CD4-positive, alpha-beta T cell treated with Interleukin-10 for 1 hour (primary cell): ENCODE measurements around the gene C15orf62.
A peak's percentile ranks its signal among the peaks of the same experiment; 100 is the strongest.

Experiments
- DNase-seq: peaks from one replicate; pipeline ENCODE4 v3.0.0-alpha.2; 2020

The C15orf62 gene

DNA sequence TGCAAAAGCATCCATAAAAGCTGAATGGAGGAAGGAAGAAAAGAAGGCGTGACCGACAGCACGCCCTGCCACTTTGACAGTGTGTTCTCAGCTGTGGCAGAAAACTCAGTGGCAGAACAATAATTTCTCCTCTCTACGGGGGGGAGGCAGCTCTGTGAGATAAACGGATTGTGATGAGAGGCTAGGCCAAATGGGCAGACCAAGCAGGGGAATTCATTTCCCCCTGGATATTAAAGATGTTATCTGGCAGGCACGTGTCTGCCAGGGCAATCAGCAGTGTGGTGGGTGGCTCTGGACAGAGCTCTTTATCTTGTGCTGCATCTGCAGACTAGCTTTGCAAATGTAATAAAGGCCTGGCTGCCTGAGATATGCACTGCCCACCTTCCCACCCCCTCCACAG, 12.8 kb upstream of the C15orf62 start:
- no peak for DNase-seq

DNA sequence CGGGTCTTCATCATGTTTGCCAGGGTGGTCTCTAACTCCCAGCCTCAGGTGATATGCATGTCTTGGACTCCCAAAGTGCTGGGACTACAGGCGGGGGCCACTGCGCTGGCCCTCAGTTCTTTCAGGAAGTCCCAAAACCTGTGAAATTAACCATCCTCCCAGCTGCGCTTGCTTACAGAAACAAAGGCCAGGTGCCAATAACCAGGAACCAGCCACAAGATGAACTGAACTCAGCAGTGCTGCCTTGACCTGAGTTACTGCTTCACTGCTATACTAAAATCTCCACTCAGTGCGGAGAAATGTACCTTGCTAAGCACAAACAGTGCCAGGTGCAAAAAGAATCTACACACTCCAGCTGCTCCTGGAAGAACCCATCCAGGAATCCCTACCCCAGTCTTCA, 9.8 kb upstream of the C15orf62 start:
- DNase-seq = no peak

DNA sequence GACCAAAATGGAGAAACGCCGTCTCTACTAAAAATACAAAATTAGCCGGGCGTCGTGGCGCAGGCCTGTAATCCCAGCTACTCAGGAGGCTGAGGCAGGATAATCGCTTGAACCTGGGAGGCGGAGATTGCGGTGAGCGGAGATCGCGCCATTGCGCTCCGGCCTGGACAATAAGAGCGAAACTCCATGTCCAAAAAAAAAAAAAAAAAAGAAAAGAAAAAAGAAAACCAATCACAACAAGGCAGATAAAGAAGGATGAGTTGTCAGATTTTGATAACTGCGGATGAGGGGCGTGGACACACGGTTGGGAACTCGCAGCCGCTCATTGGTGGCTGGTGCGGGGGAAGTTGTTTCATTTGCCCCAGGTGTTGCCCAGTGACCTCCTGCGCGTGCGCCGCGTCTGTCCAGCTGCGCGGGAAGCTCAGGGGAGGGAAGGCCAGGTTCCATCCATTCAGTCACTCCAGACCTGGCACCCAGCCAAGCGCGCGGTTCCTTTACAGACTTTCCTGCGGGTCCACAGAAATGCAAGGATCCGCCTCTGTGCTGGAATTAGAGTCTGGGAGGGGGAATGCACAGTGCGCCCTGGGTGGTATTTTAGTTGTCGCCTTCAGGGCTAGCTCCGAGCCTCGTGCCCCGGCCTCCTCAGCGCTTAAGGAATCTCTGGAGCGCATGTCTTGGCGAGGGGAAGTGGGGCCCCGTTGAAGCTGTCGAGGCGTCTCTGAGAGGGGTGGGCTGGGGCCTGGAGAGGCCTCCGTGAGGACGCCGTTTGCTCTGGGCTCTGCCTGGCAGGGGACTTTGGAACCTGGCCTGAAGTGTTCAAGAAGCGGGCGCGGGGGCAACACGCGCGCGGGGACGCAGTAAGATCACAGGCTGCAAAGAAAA, 6.6 kb upstream of the C15orf62 start:
- peak; percentile 40 for DNase-seq

DNA sequence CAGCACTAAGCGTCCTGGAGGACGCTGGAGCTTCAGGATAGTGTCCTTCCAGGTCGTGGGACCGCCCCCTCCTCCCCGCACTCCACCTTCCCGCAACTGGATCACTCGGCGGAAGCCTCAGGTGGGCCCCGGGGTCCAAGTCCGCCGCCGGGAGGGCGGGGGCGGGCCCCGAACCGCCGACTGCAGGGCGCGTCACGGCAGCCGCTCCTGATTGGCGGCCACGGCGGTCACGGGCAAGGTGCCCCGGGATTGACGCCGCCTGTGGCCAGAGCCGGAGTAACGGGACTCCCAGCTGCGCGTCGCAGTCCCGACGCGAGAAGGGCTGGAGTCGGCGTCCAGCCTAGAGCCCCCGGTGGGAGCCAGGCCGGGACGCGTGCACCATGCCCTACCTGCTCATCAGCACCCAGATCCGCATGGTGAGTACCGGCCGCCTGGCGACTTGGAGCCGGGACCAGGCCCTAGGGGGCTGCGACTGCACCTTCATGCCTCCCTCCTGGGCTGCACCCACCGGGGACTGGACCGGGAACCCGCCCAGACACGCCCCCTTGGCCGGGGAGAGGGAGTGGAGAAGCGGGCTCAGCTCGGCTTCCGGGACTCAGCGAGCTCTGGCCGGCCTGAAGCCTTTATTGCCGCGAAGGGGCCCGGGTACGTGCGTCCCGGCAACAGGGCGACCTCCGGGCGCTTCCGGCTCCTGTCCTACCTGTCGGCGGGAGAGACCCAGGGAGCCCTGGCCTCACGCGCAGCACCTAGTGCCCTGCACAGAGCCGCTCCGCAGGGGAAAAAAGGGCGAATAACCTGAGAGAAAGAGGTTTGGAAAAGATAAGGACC, 5.8 kb upstream of the C15orf62 start, which contains the start of gene GCHFR:
Gene GCHFR (plus strand): TSS at position 268 of the 828 bp plus-strand sequence. CDS start 113 bp downstream, at position 381.
- peak; percentile 74 for DNase-seq

DNA sequence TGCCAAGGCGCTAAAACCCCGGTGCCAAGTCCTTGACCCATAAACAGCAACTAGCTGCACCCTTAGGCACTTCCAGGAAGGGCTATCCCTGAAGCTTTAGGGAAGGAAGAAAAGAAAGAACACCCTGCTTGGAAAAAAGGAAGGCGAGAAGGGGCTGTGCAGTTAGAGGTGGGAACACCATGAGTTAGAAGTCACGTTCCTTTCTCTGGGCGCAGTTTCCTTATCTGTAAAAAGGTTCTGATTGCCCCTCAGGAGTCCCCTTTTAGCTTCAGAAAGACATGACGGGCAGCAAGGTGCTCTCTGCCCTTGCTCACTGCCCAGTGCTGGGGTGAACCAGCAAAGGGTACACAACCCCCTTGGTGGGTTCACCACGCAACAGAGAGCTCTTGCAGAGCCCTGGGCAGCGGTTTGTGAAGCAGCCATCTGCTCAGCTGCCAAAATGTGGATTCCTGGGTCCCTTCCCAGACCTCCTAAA, 5.1 kb upstream of the C15orf62 start:
- DNase-seq = no peak

DNA sequence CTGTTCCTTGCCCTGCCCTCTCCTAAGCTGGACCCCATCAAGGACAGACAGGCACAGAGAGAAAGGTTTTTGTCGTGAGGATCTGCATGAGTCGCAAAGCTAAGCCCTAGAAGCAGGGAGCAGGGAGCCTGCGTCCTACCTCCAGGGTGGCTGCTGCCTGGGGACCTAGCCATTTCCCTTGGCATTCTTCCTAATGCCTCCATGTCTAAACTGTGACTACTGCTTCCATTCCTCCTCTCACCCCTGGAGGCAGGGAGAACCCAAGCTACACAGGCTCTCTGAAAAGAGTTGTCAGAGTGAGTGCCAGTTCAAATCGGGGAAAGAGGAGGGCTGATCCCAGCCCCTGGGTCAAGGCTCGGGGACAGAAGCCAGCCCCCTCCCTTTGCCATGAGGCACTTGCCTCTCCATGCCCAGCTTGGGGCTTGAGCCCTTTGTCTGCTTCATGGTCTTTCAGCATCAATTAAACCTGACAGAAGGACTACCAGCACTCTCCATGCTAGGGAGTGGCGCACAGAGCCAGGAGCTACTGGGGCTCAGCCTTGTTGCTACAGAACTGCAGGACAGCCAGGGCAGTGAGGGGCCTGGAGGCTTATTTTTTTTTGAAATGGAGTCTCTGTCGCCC, 3.5 kb upstream of the C15orf62 start:
- DNase-seq = no peak

DNA sequence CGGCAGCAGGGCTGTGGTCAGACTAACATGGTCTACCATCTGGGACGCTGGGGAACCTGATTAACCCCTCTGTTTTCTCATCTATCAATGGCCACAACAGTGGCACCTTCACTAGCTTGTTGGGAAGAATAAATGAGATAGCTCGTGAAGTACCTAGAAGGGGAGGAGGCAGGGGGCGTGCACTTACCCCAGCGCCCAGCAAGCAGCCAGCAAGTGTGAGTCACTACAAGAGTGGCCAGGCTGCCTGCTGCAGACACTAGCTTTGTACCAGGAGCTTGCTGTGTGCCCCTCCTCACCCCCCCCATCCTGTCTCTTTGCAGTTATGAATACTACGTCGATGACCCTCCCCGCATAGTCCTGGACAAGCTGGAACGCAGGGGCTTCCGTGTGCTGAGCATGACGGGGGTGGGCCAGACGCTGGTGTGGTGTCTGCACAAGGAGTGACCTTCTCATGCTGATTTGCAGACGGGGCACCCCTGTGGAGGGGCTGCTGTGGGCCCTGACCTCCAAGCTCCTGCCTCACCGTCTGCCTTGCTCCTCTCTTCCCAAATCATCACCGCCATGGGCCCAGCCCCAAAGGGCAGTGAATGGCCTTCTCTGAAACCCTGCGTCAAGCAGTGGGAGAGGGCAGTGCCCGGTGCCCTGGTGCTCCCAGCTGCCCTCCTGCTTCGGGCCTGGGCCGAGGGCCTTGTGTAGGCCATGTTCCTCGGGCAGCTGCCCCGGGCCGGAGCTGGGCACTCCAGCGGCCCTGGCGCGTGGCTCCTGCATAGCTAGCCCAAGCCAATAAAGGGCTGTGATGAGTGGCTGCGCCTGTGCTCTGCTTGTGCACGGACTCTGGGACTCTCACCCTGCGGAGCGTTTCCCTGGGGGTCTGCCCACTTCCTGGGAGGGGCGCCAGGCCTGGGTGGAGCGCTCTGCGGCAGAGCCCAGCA, 2.6 kb upstream of the C15orf62 start:
- DNase-seq = no peak

DNA sequence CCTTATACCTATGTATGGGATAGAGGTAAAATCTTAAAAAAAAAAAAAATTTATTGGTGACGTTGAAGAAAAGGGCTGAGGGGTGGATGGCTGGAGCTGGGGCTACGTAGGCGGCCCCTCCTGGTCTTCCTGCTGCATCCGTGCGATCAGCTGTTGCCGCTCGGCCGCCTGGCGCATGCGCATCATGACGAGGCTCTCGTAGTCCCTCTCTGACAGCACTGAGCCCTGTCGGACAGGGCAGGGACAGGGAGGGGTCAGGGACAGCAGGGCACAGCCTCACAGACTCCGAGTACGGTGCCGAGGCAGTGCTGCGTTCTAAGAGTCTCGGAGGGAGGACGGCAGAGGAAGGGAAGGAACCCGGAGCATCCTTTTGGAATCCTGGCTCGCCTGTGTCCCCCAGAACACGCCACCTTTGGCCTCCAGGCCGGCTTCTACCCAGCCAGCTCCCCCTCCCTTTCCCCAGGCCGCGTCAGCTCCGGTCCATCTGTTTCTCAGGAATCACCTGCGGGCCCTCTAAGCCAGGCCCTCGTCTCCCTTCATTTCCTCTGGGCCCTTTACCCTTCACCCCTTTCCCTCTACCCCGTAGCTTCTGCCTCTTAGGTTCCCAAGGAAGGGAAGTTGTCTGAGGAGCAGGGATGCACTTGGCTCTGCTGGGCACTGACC, 1.8 kb upstream of the C15orf62 start:
- no peak for DNase-seq

DNA sequence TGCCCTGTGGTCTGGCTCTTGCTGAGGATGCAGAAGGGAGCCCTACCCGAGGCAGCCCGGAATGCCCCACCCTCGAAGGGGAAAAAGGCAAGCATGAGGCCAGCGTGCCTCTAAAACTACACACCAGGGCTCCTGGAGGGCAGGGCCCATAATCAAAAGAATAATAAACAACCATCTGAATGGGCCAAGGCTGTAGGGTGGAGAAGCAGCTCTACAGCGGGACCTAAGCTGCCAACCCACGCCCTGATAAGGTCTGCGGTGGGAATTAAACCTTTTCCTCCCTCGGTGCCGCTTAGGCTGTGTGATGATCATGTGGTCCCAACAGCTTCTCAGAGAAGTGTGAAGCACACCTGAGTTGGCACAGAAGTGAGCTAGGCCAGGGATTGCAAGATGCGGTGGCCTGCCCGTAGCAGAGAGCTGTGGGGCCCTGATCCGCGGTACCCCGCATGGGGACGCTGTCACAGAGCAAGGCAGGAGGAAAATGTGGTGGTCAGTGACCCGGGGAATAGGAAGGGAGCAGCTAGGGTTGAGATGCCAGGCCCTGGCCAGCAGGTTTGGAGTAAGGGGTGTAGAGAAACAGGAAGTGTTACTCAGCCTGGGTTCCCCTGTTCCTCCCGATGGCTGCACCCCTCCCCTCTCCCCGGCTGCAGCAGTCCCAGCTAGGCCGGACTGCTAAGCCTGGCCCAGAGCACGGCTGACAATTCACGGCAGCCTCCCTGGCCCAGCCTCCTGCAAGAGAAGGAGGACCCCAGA, 1.1 kb upstream of the C15orf62 start:
- DNase-seq = no peak

DNA sequence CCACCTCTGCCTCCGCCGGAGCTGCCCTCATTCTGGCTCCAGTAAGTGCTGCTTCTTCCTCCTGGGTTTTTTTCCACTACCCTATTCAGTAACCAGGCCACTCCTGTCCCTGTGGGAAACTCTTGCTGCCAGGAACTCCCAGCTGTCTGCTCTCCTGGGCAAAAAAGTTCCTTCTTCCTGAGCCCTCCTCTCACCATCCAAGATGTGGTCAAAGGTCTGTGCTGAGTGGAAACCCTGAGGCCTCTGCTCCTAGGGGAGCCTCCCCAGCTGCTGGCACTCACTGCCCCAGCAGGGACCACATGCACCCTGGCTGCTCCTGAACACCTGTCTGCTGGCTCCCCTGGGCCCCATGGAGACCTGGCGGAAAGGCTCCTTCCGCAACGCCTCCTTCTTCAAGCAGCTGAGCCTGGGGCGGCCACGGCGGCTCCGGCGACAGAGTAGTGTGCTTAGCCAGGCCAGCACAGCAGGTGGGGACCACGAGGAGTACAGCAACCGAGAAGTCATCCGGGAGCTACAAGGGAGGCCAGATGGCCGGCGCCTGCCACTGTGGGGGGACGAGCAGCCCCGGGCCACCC, 454 bp downstream of the C15orf62 start:
- no peak for DNase-seq

DNA sequence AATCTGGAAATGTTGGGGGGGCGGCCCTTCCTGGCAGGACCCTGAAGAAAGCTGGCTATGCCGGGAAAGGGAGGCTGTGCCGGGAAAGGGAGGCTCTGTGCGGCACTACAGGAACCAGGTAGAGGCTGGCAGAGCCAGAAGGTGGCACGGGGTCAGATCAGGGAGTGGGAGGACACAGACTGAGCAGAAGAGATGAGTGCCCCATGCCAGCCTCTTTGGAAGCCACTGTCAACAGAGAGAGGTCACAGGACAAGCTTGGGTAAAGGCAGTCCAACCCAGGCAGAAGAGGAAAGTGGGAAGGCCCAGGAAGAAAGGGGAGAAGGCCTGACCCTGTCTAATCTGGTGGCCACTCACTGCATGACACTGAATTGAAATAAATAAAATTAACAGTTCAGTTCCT, 1.5 kb downstream of the C15orf62 start:
- no peak for DNase-seq

DNA sequence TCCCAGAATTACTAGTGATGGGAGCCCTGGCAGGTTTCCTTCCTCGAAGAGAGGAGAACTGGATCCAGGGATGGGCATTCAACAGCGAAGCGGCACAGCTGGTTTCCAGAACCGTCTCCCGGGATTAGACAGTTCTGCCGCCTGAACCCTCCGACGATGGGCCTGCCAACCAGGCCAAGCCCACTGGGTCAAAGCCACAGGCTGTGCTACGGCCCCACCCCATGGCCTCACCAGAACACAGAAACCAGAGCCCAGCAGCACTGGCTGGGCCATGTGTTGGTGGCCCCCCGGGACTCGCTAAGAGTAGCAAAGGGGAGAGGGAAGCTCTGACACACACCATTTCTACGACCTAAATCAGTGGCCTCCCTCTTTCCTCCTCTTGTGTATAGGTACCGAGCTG, 2.2 kb downstream of the C15orf62 start:
- DNase-seq = no peak

DNA sequence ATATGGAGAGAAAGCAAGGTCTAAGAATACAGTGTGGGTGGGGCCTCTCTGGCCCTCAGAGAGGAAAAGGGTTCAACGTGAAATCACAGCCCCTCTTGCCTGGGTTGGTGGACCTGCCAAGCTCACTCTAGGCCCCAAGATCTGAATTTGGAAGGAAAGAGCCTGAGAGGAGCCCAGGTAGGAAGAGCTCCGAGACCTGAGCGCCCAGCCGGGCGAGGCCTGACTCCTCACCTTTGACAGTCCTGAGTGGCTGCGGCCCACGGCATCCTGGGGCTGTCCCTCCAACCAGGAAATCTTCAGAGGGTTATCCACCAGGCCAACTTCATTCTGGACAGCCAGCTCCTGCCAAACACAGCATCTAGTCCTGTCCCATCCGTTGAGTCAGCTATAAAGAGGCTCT, 3.7 kb downstream of the C15orf62 start:
- DNase-seq = no peak

DNA sequence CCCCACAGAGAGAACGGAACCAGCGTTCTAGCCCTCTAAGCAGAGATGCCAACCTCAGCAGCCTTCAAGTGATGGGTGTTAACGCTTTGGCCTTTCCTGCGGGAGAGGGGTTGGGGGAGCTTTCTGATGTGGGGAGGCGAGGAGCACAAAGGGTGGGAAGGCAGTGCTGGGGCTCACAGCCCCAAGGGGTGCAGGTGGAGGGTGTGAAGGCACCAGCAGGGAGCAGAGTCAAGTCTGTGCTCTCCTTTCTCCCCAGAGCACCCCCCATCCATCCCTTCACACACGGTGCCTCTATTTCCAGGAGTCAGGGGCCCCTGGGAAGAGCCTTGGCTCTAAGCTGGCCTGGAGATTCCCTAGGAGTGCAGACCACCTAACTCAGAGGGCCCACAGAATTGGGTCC, 4.1 kb downstream of the C15orf62 start:
- no peak for DNase-seq

DNA sequence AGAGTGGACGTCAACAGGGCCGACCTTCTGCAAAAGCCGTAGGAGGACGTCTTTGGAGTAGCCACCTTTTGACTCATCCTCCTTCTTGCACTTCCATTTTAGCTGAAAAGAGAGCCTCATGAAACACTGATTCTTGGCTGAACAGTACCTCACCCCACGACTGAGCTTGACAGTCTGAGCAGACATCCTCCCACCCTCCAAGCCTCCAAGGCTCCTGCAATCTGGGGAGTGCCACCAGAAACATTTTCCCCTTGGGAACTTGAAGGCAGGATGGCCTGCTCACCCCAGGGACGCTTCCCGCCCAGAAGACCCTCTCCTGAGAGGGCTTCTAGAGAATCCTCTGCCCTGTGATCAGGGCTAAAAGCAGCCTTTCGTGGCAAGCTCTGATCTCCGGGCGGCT, 5.2 kb downstream of the C15orf62 start:
- DNase-seq = no peak

DNA sequence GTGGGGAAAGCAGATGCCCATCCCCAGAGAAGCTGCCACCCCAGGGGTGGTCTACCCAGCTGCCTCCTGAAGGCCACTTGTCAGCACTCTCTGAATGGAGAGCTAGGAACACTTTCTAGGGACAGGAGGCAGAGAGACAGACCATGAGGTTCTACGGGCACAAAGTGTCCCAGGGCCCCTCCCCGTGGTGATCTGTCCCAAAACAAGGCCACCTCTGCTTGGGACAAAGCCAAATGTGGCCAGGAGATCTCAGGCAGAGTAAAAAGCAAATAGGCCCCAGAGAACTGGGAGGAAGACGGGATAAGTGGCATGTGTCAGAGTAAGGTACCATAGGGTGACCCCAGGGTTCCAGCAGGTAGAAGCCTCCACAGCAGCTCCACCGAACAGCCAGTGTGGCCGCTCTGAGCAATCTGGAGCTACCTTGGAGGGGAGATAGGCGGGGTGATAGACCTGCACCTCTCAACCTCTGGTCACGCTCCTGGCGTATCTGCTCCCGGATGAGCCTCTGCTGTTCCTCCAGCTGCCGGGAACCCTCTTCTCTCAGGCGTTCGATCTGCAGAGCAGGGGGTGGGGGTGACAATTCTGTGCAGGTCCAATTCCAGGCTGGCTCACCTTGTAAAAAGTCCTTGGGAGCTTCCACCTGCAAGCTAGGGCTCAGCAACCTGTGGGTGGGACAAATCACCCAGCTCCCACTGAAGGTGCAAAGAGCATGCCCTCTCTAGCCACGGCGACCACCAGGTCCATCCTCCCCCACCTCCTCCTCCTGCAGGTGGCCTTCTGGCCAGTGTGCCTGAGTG, 6.2 kb downstream of the C15orf62 start:
- no peak for DNase-seq

DNA sequence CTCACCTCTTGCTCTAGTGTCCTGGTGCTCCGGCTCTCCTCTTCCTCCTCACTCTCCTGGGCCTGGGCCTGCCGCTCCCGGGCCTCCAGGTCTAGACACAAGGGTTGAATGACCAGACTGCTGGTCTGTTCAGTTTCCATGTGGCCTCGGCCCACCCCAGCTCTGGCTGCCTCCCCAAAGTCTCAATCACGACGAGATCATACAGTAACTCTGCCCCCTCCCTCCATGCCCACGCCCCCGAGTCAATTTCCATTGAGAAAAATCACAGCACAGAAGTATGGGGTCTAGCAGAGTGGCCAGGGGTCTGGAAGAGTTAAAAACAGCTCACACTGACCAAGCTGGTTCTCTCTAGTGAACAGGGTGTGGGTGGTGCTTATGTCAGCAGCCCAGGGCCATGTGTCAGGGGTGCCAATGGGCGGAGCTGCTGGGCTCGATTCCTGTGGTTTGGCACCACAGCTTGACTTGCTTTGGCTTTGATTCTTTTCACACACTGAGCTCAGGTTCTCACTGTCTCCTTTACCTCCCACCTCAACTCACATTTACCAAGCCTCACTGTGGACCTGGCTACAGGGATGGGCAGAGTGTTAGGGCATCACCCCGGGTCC, 6.9 kb downstream of the C15orf62 start:
- DNase-seq = peak; percentile 68

DNA sequence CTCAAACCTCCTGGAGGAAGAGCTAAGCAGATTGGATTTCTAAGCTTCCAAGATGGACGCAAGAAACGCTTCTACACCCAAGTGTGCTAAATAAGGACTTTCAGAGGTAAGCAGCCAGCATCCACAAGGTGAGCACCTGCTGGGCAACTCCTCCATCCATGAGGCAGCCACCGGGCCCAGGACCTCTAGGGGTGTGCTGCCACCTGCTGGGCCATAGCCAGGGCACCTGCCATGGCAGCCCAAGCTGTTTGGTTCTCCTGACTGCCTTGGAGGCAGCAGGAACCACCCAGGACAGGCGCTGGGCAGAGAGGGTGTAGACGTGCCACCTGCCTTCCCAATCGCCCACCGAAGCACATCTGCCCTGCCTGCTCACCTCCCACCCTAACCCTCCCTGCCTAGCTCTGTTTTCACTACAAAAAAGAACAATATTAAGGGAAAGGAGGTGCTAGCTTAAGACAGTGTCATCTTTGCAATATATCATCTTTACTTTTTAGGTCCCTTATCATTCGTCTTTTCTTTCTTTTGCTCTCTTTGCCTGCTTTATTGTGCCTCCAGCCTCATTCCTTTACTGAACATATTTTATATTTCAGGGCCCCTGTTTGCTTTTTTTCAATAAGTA, 12.9 kb downstream of the C15orf62 start:
- peak; percentile 83 for DNase-seq

DNA sequence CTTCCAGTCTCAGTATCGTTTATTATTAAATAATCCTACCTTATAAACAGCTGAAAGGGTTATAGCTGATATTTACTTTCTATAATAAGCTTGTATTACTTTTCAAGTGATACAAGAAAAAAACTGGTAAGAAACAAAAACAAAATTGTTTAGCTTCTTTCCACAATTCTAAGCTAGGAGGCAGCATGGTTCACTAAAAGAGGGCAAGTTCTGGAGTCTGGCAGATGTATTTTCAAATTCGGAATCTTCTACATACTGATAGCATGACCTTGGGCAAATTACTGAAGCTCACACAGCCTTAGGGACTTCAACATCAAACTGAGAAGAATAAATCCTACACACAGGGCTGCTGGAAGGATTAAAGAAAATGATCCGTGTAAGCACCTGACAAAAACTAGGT, 15.4 kb downstream of the C15orf62 start:
- no peak for DNase-seq
